Measurements from ENCODE around the gene UBALD2.

Gene UBALD2

DNA sequence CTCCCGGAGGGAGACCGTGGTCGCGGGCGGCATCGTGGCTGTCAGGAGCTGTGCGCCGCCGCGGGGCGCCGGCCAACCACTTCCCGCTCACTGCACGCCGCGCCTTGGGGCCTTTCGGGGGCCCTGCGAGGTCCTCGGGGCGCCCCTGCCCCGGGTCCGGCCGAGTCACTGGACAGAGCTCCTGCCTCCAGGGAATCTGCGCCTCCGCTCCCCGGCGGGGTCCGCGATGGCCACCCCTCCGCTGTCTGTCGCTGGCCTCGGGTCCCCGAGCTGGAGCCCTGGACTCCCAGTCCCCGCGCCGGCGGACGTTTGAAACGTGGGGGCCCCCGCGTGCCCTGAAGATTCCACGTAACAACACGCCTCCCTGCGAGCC, 42.8 kb downstream of the UBALD2 start, which contains the start of gene QRICH2:
Gene QRICH2, minus strand, starts transcription at position 311 of the 373 bp plus-strand sequence. Its CDS starts 278 bp downstream, at position 33.
- DNase-seq (ENCODE audit: extremely low spot score, insufficient read length, low read depth) (no peak), FAIRE-seq (no peak)

DNA sequence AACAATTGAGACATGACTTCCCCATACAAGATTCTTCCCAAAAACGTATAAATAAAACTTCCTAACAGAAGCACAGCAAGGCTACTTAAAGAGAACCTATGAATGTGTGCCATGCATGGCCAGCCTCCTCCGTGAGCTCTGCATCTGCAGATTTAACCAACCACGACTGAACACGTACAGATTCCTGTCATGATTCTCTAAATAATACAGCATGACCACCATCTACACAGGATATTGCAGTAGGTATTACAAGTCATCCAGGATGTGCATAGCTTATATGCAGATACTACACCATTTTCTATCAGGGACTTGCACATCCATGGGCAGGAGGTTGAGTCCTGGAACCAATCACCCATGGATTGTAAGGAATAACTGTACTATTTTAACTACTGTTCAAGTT, 44.3 kb downstream of the UBALD2 start:
- DNase-seq (ENCODE audit: extremely low spot score, insufficient read length, low read depth) (no peak), FAIRE-seq (no peak)

DNA sequence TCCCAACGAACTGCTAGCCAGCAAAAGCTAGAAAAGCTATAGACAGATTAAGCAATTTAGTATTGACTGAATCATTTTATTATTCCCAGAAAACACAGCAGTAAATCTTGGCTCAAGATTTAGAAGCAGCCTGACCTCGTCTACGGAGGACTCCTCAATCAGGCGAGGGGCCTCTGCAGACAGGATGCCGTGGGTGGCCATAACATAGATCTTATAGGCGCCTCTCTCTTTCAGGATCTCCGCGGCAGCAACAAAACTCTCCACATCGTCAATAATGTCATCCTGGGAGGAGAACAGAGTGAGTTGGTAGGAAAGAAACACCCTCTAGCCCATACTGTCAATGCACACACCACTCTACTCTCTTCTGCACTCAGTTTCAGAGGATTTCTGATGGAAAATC, 47.6 kb downstream of the UBALD2 start:
- FAIRE-seq, result no peak
- no peak for DNase-seq (ENCODE audit: extremely low spot score, insufficient read length, low read depth)

DNA sequence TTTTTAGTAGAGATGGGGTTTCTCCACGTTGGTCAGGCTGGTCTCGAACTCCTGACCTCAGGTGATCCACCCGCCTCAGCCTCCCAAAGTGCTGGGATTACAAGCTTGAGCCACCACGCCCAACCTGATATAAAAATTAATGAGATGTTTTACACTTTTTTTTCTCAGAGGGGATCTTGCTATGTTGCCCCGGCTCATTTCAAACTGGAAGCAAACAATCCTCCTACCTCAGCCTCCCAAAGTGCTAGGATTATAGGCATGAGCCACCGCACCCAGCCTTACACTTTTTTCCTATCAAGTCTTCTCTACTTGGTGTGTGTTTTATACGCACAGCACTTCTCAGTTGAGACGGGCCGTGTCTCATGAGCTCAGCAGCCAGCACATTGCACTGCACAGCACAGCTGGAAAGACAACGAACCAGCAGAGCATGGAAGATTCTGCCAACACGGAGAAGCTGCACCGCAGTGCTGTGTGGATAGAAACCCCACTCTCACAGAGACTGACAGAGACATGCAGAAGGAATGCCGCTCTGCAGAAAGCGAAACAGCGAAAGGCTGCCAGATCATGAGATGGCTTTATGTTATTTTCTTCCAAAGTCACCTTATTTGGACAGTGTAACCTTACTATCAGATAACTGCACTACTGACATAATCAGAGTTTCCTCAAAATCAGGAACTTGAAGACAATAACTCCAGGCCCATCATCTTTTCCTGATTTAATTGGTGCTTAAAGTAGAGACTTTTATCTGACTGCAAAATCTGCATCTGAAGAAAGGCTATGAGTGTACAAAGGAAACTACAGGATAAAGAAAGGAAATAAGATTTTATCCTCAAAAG, 49.5 kb downstream of the UBALD2 start:
- FAIRE-seq (no peak), DNase-seq (ENCODE audit: extremely low spot score, insufficient read length, low read depth) (no peak)

DNA sequence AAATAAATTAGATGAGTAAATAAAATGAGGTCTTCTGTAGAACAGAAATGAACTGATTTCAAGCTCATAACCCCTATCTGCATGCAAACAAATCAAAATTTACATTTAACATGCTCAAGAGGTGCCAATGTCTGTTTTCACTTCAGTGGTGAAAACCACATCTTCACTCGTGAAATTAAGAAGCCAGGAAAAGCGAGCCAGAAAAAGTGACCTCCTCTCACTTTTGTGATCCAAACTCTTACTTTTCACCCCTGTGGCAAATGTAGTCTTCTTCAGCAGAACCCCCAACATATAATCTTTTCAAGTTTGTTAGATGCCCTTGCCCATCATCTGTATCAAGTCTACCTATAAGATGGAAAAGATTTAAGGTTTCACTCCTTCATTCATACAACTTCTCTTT, 52.4 kb downstream of the UBALD2 start:
- DNase-seq (ENCODE audit: extremely low spot score, insufficient read length, low read depth) (no peak), FAIRE-seq (no peak)

DNA sequence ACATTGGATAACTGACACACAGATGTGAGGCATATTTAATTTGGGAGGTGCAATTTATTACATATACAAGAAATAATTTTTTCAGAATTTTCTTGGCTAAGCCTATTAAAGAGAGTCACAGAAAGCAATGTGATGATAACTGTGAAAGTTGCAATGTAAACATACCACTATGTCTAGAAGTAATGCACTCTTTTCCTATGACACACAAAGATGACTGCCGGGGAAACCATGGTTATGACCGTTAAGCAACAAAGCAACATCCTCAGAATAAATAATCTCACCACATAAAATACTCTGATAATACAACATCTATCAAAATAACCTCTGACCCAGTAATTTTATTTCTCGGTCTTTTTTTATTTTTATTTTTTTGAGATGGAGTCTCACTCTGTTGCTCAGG, 53.4 kb downstream of the UBALD2 start:
- no peak for FAIRE-seq
- no peak for DNase-seq (ENCODE audit: extremely low spot score, insufficient read length, low read depth)

Measured in GM18507 (cell line).